ENCODE data around the gene IDUA.

Gene IDUA

DNA sequence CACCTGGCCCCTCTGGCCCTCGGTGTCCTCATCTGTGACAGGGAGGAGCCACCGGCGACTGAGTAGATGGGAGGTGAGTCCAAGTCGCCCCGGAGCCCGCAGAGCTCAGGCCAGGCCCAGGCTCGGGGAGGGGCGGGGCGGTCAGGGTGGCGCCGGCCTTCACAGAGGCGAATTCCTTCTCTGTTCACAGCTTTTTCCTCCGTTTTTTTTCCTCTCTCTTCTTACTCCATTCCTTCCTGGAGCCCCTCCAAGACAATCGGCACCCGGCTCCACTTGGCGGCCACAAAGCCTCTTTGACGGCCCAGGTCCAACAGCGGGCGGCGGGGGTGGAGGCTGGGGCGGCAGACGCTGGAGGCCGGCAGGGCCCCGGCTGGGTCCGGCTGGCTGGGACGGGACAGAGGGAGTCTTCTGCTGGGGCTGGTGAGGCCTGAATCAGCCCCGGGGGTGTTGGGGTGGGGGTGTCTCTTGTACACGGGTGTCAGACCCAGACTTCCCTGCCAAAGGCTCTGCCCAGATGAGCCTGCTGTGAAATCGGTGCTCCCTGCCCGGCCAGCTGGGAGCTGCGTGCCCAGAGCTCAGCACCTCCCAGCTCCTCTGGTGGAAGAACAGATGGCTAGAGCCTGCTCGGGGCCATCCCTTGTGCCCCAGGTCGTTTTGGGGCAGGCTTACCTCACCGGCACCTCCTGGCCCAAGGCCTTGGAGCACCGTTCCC is 47.2 kb downstream of the IDUA start:
- DNase-seq, result no peak

DNA sequence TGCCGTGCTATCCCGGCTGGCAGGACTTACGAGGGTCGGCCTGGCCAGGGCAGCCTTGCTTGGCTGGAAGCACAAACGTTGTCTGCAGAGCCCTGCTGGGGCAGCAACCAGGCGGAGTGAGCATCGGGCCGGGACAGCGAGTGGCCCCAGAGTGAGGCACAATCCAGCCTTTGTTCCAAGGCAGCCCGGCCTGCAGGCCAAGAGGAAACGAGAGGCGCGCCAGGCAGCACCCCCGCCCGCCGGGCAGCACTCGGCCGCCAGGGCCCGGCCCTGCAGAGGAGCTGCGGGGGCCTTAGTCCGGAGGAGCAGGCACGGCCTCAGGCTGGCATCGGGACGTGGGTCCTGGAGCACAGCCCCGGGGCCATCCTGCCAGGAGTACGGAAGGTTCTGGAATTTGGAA is 48.7 kb downstream of the IDUA start:
- no peak for DNase-seq

DNA sequence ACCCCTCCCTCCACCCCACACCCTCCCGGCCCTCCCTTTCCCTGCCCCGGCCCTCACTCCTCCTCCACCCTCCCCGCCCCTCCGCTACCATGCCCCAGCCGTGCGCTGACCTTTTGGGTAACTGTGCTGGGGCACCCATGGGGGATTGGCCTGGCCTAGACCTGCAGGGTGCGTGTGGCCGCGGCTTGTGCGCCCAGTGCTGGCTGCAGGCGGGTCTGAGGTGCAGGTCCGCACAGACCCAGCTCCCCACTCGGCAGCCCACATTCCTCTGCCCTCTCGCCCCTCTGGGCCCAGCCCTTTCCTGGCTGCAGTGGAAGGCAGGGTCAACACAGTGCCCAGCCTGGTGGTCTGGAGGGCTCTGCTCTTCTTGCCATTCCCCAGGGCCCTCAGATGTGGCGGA is 49.3 kb downstream of the IDUA start:
- DNase-seq, result no peak

DNA sequence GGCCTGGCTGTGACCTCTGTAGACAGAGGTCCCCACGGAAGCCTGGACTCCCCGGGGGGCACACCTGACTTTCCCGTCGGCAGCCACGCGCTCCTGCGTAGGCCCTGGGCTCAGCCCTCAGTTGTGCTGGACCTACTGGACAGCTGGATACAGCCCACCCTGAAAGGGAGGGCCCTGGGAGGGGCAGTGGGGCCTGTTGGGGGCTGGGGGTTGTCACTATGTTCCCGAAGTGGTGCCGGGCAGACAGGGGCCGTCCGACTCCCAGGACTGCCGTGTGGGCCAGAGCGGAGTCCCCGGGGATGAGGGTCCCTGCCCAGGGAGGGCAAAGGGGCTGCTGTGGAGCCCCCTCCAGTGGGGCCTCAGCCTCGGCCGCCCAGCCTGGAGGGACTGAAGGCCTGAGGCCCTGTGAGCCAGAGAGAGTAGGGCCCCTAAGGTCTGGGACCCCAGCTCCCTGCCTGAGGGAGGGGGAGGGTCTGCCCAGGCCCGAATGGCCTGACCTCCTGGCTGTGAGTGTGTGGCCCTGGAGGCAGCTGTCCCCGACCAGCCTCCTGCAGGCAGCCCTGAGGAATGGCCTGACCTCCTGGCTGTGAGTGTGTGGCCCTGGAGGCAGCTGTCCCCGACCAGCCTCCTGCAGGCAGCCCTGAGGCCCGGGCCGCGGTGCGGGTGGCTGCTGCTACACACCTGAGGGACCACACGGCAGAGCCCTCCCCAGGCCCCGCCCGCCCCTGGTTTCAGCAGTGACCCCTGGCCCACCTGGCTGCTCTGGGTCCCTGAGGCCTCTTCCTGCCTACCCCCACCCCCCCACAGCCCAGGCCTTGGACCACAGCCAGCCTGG is 50.3 kb downstream of the IDUA start:
- no peak for DNase-seq

DNA sequence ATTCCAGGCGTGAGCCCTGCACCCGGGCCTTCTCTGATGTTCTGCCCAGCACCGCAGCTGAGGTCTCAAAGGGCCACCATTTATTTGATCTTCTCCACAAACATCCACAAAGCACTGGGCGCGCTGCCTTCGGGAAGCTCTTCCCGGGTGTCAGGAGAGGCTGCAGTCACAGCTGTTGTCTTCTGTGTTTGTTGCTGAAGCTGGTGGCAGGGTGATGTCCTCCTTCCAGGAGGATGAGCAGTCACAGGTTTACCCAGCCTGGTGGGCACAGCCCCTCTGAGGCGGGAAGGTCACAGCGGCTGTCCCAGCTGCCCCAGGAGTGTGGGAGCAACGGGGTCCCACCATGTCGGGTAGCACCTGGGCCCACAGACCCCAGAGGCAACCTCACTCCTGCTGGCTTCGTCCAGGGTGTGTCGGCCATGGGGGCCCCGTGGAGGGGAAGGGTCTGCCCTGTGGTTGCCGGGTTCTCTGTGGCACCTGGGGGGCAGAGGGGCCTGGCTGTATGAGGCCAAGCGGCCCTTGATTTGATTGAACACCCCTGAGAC is 52.2 kb downstream of the IDUA start:
- no peak for DNase-seq

DNA sequence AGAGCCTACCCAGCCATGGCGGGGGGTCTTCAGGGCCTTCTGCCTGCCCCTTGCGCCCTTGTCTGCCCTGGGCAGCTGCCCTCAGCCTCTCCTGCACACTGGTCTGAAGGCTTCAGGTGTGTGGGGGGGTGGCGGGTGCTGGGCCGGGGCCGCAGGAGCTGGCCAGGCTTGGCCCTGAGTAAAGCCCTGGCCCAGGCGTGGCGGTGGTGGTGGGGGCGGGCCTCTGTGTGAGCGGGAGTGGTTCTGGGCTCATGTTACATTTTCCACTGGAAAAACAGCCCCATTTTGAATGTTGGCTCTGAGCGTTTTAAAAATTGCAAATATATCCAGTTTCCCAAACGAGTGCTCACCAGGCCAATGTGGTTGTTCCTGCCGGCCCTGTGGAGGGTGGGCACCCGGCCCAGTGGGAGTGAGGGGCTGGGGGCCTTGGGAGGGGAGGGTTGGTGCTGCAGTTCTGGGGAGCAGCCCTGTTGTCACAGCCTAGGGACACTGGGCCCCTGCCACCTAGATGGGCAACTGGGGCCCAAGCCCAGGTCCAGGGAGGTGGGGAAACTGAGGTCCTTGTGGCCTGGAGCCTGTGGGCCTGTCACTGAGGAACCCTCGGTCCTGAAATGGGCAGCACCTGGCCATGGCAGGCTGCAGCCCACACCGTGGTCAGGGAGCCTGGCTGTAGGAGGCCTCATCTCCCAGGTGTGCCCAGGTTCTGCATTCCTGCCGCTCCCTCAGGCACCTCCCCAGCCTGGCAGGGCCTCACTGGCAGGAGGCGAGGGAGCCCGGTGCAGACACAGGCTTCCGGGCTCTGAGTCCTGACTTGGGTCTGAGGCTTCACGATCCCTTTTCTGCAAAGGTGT is 52.9 kb downstream of the IDUA start:
- DNase-seq, result no peak

DNA sequence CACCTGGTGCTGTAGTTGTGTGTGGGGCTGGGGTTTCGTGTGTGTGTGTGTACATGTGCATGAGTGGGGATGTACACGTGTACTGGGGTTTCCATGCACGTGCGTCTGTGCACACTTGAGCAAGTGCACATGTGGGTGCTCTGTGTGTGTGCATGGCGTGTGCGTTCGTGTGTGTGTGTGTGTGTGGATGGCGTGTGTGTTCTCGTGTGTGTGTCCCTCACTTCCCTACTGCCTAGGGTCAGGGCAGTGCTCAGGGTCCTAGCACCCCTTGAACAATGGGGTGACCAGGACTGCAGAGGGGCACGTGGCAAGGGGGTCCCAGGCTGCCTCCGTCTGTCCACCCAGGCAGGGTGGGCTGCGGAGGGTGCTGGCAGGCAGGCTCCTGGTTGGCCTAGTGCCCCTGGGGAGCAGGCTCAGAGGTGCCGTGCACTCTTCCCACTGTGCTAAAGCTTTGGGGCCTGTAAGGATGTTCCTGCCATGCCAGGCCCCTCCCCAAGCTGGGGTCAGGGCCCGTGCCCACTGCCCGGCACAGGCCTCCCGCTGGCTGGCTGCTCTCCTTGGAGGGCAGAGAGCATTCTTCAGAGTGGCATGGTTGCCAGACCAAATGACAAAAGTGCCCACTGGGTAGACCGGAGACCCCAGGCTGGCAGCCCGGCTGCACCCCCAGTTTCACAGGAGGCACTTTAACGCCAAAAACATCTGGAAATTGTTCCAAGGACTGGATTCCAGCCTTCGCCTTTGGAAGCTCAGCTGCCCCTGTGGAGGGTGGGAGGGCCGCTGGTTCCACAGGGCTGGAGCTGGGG is 53.7 kb downstream of the IDUA start:
- DNase-seq, result no peak

DNA sequence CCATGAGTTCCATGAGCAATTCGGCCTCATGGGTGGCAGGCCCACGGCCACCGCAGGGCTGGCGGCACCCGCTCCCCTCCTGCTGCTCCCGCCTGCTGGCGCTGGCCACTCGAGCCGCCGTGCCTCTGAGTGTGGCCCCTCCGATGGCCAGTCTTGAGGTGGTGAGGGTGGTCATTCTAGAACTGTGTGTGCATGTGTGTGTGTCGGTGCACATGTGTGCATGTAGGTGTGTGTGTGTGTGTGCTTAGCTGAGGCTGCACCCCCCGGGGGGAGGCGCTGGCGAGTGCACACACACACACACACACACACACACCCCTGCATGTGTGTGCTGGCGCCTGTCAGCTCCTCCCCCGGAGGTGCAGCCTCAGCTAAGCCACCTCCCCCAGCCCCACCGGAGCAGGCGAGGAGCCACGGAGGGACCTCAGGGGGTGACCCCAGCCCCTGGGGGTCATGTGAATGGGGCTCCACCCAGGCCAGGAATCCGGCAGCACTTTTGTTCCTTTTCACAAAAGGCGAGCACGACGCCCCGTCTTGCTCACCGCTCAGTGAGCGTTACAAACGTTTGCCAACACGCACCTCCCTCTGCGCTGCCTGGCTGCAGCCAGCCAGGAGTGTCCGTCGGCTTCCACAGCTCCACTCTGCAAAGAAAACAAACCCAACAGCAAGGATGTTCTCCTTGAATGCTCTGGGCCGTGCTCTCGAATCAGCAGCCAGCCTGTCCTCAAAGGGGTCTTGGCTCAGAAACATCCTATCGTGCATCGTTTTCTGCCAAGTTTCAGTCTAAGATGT is 54.5 kb downstream of the IDUA start:
- no peak for DNase-seq

DNA sequence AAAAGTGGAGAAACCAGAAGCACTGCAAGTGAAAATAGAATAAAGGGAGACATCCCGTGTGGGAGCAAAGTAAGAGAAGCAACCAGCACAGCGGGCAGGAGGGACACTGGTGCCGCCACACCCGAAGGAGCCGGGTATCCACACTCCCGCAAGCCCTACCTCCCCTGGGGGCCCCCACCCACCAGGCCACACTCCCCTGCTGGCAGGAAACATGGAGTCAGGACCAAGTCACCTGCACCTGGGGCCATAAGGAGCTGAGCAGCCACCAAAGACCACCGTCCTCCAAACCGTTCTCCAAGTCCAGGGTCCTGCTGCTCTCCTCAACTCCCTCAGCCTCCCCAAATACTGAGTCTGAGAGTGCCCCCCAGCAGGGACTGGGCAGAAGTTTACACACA is 55.1 kb downstream of the IDUA start:
- no peak for DNase-seq

DNA sequence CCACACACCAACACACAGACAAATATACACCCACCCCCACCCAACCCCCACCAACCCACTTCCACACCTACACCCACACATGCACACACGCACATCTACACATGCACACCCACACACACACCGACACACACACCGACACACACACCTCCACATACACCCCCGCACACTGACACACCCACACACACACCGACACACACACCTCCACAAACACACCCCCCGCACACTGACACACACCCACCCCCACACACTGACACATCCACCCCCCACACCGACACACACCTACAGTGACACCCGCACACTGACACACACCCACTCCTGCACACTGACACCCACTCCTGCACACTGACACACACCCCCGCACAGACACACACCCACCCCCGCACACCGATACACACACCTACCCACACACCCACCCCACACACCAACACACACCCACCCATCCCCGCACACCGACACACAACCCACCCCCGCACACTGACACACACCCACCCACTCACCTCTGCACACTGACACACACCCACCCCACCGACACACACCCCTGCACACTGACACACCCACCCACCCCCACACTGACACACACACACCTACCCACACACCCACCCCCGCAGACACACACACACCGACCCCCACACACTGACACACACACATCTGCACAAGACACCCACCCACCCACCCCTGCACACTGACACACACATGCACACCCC is 55.7 kb downstream of the IDUA start:
- no peak for DNase-seq

DNA sequence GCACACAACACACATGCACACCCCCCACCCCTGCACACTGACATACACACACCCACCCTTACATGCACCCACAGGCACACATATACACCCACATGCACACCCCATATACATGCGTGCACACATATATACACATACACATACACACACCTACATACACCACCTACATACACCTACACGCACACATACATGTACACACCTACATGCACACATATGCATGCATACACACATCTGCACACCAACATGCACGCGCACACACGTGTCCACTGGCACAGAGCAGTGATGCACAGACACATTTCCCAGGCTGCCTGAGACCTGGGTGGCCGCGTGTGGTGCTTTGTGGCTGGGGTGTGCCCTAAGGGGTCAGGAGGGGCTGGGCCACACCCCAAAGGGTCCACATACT is 56.3 kb downstream of the IDUA start:
- no peak for DNase-seq

DNA sequence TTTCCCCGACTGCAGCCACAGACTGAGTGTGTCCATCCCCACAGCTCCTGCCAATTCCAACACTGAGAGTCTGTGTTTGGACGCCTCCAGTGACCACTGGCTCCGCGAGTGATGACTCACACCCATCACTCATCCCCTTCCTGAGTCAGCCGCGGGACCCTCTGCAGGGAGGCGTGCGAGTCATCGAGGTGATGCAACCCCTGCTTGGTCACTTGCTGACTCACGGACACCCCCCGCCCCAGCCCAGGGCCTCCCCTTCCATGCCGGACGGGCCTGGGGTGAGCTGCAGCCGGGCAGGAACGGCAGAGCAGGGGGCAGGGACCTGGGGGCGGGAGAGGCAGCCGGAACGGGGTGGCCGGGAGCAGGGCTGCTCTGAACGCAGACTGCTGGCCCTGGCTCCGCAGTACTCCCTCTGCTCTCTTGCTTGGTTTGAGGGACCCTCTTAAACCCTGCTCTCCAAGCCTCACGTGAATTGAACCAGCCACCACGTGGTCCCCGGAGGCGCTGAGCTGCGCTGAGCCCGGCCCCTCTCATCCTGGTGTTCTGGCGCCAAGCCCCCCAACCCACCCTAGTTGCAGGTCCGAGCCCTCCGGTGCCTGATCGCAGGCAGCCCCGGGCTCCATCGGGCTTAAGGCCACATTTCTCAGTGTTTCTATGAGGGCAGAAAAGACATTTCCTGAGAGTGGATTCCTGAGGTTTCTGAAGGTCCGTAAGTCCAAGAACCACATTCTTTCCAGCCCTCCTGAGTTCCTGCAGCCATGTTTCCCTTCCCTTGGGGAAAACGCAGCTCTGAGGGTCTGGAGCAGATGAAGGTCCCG is 57.0 kb downstream of the IDUA start:
- DNase-seq, result no peak

DNA sequence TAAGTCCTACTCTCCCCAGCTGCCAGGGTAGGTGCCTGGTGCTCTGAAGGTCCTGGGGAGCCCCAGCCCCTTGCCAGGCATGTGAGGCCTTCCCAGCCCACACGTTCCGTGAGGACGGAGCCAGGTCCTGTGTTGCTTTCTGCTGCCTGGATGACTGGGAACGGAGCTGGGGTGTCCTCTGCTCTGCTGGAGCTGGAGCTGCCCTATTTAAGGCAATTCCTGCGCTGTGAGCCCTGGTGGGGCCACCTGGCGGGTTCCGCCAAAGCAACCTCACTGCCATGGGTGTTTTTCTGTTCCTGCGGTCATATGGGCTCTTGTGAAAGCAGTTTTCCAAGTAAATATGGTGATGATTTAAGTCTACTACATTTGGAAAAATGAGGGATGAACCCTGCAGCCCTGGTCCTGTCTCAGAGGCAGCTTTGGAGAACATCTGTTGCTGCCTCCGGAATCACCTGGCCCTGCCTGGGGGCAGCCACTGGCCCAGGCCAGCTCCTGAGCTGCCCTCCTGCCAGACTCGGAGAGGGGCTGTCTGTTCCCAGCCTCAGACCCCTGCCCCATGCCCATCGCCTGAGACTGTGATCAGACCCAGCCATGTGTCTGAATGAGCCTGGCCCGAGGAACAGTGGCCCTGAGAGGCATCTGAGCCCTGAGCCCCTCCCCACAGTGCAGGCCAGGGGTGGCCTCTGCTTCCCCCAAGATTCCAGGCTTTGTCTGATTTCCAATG is 57.8 kb downstream of the IDUA start:
- DNase-seq, result no peak

DNA sequence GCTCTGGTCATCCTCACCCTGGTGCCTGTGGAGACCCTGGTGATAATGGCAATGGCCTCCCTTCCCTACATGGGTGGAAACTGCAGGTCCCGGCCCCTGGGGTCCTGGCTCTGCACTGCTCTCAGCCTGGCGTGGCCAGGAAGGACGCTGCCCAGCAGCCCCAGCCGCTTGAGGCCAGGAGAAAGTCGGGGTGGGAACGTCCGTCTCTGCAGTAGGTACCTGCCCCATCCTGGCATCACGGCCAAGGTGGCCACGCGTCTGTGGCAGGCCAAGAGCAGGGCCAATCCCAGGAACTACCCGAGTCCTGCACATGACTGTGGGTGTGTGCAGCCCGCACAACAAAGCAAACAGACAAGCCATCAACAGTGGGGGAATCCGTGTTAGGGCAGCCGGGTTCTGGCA is 58.4 kb downstream of the IDUA start:
- DNase-seq, result no peak

DNA sequence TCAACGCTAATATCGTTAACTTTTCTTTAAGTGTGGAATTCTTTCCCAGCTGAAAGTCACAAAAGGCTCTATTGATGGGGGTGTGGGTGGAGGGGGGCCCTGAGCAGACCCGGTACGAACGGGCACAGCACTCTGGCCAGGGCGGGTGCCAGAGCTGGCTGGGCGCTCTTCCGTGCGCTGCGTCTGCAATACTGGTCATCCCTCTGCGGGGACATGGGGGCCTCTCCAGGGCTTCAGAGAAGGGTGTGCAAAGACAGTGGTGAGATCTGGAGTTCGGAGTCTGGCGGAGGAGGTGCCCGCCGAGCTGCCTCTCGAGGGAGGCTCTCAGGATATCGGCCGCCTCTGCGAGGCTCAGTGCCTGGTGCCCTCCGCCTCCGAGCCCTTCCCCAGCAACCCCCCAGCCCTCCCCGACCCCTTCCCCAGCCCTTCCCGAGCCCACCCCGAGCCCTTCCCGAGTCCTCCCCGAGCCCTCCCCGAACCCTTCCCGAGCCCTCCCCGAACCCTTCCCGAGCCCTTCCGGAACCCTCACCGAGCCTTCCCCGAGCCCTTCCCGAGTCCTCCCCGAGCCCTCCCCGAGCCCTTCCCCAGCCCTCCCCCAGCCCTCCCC is 58.9 kb downstream of the IDUA start:
- DNase-seq, result no peak

DNA sequence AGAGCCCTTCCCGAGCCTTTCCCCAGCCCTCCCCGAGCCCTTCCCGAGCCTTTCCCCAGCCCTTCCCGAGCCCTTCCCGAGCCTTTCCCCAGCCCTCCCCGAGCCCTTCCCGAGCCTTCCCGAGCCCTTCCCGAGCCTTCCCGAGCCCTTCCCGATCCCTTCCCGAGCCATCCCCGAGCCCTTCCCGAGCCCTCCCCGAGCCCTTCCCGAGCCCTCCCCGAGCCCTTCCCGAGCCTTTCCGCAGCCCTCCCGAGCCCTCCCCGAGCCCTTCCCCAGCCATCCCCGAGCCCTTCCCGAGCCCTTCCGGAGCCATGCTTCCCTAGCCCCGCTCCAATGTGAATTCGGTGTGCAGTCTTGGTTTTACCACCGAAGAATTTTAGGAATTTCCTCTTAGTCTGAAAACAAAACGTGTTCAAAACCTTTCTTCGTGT is 59.8 kb downstream of the IDUA start:
- peak; percentile 21 for DNase-seq

DNA sequence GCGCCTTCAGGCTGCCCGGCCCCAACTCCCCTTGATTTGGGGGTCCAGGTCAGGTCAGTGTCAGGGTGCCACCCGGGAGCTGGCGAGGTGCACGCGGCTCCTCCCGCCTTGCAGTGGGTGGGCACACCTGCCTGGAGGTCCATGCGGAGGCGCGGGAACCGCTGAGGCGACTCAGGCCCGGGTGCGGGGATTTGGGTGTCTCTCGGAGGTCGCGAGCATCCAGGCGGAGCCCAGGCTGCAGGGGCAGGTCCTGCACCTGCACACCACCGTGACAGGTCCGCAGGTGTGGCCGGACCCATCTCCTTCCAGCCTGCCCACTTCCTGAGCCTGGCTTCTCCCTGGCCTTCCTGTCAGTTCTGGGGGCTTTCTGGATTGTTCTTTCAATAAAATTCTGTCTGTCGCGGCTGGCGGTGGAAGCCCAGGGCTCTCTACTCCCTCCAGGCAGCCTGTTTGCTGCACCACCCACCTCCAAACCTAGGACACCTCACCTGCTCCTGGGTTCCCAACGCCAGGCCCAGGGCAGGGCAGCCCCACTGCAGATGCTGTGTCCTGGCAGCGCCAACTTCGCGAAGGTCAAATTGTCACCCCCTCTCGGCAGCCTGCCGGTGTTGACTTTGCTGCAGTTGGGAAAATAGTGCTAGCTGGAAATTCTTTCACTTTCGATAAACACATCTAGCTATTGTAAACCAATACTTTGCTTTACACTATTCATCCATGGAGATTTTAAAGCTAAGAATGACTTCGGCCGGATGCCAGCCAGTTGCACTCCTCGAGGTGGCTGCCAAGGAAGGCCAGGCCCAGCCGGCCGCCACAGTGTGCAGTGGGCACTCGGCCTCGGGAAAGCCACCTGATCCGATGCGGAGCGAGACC is 60.5 kb downstream of the IDUA start:
- DNase-seq, result no peak

Data from NCI-H2171 (cell line).